NCI-H748 (cell line): ENCODE results near the gene NELL2.

ENCODE experiments used
- DNase-seq: peaks from one replicate; lab custom pipeline; 2025; ENCODE audit not compliant: unreplicated experiment; lab: John Stamatoyannopoulos, UW

The NELL2 gene

DNA sequence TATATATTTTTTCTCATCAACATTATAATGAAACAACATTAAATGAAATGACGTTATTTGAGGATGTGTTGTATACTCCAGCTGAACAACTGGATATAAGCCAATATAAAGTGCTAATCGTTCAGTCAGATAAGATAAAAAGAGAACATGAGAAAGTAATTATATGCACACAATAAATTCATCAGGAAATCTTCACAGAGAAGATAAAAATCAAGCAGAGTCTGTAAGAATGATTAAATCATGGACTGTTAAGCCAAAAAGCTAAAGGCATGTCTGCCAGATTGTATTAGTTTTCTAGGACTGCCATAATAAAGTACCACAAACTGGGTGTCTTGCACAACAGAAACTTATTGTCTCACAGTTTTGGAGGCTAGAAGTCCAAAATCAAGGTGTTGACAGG lies 178.6 kb downstream of the NELL2 start:
- DNase-seq, result no peak

DNA sequence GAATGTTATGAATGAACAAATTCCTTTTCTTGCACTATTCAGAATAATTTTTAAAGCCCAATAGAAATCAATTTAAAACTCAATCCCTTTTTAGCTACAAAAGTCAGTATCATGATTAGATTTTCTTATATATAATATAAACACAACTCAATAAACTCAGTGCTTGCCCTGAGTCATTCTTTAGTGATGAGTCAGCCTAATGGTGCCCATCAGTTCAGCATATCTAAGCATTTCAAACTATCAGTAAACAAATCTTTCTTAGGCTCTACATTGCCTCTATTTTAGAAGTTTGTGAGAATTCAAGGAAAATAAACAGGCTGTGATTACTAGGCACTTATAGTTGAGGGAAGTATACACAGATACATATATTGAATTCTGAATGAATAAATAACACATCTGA lies 179.6 kb downstream of the NELL2 start:
- no peak for DNase-seq

DNA sequence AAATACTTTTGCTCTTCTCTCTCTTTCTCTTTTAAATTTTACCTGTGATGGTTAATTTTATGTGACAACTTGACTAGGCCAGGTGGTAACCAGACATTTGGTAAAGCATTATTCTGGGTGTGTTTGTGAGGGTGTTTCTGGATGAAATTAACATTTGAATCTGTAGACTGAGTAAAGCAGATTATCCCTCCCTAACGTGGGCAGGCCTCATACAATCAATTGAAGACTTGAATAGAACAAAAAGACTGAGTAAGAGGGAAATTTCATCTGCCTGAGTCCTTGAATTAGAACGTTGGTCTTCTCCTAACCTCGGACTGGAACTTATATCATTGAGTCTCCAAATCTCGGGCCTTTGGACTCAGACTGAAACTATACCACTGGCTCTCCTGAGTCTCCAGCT lies 182.1 kb downstream of the NELL2 start:
- DNase-seq, result no peak

DNA sequence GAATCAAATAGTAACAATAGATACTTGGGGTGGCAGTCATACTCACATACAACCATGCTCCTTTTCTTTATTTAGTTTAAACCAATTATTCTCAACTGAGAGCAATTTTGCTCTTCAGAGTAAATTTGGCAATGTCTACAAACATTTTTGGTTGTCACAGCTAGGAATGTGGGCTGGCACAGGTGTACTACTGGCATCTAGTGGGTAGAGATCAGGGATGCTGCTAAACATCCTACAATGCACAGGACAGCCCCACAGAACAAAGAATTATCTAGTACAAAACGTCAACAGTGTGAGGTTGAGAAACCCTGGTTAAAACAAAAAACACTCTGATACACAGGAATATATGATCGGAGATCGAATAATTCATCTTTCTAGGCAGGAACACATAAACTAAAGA lies 186.5 kb downstream of the NELL2 start:
- DNase-seq, result no peak

DNA sequence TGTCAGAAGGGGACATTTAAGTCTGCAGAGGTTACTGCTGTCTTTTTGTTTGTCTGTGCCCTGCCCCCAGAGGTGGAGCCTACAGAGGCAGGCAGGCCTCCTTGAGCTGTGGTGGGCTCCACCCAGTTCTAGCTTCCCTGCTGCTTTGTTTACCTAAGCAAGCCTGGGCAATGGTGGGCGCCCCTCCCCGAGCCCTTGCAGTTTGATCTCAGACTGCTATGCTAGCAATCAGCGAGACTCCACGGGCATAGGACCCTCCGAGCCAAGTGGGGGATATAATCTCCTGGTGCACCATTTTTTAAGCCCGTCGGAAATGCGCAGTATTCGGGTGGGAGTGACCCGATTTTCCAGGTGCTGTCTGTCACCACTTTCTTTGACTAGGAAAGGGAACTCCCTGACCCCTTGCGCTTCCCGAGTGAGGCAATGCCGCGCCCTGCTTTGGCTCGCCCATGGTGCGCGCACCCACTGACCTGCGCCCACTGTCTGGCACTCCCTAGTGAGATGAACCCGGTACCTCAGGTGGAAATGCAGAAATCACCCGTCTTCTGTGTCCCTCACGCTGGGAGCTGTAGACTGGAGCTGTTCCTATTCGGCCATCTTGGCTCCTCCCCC lies 189.2 kb downstream of the NELL2 start:
- DNase-seq, result peak; percentile 1

DNA sequence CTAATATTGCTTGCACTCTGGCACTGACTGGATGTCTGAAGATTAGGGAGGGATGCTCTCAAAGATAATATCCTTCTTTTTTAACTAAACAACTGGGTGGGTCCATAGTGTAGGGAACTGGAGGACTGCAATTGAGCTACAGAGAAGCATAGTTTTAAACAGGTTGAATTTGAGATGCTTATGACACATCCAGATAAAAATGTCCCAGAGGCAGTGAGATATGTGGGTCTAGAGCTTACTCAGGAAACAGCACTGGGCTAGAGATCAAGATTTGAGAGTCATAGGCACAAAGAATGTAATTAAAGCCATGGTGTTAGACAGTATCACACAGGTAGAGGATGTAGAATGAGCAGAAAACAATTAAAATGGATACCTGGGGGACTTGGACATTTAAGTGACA lies 198.4 kb downstream of the NELL2 start:
- DNase-seq, result no peak

DNA sequence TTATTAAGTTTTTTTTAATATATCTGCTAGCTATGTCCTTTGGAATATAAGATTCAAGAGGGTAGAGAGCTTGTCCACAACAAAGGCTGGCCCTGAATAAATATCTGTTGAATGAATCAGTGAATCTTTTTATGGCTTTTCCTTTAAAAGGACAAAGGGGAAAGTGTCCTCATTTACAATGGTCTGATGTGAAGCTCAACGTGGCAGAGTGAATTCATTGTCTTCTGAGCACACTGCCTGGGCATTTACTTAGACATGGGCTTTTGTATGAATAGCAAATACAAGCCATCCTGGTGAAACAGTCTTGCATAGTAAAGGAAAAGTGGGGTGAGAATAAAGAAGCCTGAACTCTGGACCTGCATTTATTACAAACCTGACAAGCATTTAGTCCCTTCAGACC lies 201.2 kb downstream of the NELL2 start:
- DNase-seq, result no peak

DNA sequence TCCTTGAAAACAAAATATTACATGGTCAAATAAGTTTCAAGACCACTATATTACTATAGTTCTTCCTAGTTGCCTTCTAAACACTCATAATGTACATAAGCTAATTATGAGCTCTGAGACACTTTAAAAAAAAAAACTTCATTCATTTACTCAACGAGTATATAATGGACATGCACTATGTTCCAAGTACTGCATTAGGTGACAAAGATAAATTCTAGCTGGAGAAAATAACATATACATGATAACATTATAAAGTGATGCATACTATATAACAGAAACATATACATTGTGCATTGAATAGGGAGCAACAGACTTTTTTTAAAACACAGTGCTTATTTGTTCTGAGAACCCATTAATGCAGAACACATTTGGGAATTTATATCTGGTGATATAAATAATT lies 202.3 kb downstream of the NELL2 start:
- no peak for DNase-seq

DNA sequence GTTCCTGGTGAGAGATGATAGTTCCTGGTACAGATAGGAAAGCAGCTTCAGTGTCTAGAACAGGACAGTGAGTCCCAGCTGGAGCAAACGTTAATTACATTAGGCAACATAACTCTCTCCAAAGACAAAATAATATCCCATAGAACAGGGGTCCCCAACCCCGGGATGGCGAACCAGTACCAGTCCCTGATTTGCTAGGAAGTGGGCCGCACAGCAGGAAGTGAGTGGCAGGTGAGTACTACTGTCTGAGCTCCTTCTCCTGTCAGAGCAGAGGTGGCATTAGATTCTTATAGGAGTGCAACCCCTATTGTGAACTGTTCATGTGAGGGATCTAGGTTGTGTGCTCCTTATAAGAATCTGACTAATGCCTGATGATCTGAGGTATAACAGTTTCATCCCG lies 204.1 kb downstream of the NELL2 start:
- no peak for DNase-seq

DNA sequence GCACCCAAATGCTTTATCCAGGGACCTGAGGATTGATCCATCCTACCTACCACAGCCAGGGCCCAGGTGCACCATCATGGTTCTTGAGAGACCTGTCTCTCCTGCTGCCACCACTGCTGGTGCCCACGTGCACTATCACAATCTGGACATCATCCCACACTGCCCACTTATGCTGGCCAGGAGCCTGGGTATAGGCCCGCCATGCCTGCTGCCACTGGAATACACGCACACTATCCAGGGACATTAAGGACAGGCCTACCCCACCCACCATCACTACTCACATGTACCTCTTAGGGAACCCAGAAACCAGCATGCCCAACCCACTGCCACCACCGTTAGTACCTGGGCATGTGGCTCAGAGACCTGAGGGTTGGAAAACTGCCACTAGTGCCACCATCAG lies 207.7 kb downstream of the NELL2 start:
- no peak for DNase-seq

DNA sequence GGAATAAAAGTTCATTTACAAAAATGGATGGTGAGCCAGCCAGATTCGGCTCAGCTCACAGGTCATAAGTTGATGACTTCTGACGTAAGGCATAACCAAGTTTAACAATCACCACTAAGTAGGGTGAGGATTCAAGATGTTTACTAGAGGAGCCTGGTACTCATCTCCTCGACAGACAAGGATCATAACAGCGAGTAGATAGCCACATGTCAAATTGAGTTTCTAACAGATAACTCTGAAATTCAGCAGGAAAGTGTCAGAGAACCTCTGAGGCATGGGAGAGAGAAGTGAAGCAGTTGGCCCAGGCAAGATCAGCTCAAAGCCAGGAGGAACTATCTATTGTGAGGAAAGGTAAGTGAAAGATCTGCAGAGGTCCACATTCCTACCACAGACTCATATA lies 208.7 kb downstream of the NELL2 start:
- DNase-seq, result no peak

DNA sequence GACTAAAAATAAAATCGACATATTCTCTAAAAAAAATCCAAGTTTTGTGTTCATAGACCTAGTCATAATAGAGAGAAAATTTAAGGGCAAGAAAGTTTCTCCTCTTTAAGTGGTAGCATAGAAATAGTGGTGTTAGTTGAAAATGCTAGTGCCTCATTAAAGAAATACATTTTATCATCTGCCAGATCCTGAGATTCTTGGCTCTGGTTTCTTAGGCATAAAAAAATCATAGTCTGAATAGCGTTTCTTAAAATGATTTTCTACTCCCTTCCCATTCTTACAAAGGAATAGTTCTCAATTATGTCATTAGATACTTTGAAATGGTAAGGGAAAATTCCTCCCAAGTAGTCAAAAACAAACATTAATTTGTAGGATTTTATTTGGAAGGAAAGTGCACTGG lies 212.8 kb downstream of the NELL2 start:
- DNase-seq, result no peak

DNA sequence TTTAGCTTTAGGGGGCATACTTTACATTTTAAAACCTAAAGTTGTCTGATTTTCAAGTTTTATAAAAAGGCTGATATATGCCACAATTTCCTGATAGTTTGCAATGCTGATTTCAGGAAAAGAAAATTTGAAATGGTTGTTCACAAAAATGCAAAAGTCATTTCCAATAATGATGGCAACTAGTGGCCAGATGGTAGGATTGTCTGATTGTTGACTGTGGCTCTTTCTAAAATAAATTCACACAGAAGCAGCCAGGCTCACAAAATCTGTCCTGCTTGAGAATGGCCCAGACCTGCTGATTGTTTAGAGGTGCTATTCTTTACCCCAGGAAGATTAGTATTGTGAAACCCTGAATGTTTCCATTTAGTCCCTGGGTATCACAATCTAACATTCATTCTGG lies 220.3 kb downstream of the NELL2 start:
- DNase-seq, result no peak

DNA sequence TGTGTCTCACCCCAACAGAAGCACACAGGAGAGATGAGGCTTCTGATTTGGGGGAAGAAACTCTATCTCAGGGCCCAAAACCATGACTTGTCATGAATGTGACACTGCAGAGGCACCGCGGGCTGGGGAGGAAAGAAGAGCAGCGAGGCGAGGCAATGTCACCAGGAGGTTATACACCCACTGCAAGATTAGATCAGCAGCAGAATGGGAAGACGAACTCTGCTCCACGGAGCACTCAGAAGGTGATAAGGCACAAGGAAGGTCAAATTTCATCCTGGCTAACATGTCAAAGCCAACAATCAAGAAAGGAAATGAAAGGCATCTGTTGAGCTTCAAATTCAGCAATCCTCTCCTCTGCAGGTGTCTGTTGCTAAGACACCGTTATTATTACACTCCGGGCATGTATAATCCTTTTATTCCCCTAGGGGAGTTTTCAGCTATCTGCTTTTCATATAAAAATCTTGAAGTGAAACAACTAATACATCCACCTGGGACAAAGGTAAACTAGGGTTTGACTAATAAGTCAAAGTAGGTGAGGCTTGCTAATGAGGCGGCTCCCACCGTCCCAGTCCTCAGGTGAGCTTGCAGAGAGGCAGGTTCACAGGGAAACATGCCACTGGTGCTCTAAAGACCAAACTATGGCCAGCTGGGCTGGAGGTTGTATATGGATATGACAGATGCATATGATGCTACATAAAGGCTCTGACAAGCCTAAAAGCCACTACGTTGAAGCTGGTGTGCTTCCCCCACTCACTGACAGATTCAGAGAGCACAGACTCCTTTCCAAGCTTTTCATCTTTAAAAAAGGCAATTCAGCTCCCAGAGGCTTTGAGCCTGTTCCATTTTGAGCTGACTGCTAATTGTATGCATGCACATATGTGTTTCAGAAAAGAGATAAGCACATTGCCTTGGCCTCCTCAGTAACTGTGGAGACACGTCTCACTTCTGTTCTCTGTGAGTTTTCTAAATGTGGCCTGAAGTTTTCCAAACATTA lies 221.2 kb downstream of the NELL2 start:
- DNase-seq, result peak; percentile 5

DNA sequence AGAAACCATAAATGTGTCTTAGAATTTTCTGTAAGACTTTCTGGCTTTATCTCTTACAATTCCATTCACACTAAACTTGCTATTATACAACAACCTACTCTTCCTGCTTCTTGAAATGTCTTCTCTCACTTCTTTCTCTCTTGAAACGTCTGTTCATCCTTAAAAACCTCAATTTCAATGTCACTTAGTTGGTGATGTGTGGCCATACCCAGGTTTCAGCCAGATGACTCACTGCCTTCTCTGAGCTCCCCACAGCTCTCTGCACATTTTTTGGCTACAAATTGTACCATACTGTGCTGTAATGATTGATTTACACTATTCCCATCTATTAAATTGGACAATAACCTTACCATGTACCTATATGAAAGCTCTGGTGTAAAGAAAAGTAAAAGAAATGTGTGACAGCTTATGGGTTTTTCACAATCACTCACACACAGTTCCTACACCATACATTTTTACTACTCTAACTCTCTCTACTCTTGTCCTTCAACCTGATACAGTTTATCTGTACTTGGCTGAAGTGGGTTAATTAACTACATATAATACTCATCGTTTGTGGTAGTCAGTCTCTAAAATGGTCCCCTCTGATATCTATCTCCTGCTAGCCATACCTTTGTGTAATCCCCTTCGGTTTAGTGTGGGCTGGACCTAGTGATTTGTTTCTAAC lies 222.1 kb downstream of the NELL2 start:
- DNase-seq, result no peak

DNA sequence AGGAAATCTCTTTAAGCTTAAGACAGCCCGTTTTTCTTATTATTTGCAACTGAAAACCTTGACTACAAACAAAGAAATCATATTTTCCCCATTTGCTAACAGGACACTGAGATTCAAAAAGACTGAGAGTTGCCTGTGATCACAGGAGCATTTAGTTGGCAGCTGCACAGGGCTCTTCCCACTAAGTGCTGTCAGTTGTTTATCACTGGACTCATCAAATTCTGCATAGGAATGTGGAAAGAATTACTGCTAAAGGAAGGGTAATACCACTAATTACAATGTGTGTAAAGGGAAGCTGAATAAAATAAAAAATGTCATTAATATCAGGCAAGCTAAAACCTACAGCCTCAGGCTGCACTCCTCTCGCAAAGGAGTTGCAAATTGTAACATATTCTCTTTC lies 226.4 kb downstream of the NELL2 start:
- DNase-seq, result no peak

DNA sequence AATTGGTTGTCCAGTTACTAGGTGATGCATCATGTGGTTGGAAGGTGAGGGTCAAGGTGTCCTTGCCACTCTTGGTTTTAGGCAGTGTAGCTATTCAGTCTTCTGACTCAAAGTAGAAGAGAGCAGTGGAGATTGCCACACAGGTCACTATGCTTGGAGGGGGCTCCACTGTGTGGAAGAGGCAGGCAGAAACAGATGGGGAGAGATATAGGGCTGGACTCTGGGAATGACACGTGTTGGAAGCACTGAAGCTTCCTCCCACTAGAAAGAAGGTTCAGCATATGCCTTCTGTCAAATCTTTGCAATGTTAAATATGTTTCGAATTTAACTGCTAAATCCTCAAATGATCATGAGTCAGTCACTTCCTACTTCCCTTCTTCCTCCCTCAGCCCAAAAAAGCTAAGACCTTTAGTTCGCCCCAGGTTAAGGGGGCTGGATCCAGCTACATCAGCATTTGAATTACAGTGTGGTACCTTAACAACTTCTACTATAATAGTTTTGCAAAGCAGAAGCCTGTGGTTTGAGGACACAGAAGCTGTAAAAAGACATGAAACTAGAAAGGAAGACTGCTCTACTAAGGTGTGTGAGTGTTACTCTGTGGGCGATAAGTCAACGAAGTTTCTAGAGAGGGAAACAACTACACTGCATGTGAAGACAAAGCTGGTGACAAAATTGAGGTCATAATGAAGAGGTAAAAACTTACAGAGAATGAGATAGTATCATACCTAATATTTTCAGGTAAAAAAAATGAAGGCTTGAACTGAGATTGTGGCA lies 228.0 kb downstream of the NELL2 start:
- no peak for DNase-seq

DNA sequence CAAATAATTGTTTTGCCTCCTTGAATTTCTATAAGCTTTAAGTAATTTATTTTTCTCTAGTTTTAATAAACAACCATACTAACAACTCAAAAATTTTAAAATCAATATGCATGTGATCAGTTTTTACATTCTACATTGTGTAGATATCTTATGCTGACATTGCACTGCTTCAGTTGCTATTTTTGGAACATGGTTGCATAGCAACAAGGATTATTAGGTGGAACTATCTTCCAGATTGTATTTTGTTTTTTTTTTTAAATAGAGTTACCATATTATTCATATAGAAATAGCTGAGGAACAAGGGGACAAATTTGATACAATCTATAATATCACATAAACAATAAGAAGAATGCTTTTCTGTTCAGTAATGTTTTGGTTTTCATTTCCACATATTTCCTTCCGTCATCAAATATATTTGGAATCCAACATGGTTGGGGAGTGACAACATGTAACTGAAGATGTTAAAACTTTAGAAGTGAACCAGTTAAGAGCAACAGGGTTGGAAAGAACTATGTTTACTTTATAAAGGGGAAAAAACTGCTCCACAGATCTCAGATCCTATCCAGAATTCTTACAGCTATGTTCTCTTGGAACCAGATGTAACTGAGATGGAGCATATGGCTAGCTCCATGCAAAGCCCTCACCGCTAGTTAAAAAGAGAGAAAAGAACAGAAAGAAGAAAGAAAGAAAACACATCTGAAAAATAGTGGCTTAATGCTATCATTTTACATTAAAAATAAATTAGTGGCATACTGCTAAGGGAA lies 235.5 kb downstream of the NELL2 start:
- DNase-seq, result no peak

DNA sequence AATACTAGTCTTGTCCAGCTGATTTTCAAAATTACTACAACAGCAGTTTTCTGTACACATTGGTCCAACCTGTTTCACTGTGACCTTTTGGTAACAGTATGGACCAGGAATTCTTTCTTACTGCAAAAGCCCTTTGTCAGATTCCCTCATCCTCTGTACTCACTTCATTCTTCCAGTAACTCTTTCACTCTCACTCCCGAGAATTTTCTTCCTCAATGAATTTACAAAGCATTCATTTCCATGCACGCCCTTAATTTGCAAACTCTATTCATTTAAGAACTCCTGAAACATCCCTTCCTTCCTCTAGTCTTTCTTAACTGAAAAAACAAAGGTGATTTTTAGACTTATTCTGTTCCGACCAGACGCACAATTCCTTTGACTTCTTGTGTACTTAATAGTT lies 238.2 kb downstream of the NELL2 start:
- DNase-seq, result no peak

DNA sequence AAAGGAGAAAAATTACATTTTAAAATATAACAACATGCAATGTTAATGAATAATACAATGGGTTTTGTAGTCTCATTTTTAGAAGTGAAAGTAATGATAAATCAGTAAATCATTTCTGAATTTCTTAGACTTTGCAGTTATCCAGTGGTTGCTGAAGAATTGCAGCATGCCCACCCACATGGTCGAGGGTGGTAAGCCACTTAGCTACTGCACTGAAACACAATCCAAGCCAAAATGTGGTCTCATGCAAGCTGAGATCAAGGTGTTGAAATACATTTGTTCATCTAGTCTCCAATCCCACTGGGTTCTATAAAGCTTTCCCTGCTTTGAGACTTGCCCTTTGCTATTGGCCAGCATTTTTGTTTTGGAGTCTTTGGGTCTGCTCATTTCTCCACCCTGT lies 247.9 kb downstream of the NELL2 start:
- no peak for DNase-seq
